SH-SY5Y (cell line): ENCODE results near the gene PARD3.

Experiments
- GATA2 ChIP-seq: IDR thresholded peaks from 2 replicates; pipeline ENCODE4 v1.6.1; 2011; ENCODE audit warnings: mild to moderate bottlenecking, low read depth, low read length
- GATA3 ChIP-seq: IDR thresholded peaks from 2 replicates; pipeline ENCODE4 v1.6.1; 2011; ENCODE audit warnings: low read depth, mild to moderate bottlenecking, low read length, moderate library complexity

GRCh38 chr10:34499612-34500279 is 315.4 kb downstream of the PARD3 start:
- TF ChIP-seq GATA3: no peak
- TF ChIP-seq GATA2: no peak
